Large intestine (tissue), 3 donors: ENCODE measurements around the gene PLOD2. TPM values are rescaled to one million over a fixed set of nuclear protein-coding genes. Genes with fewer than 3 reads are reported as not detected.

Experiments used
- DNase-seq, 2 donors: peaks; one replicate each; pipeline versions ENCODE4 v3.0.0 to v3.0.0-alpha.2; 2013
- H3K27ac ChIP-seq: one replicate; pipeline ENCODE4 v1.5.1; 2013; ENCODE audit warnings: low read length
- H3K27me3 ChIP-seq: 2 replicates; pipeline ENCODE4 v1.6.1; 2013; ENCODE audit warnings: low read length; ENCODE audit not compliant: control insufficient read depth, insufficient read depth
- H3K36me3 ChIP-seq: 2 replicates; pipeline ENCODE4 v1.6.1; 2013; ENCODE audit warnings: low read length; ENCODE audit not compliant: control insufficient read depth, insufficient read depth
- H3K4me1 ChIP-seq: one replicate; pipeline ENCODE4 v1.6.1; 2013; ENCODE audit warnings: low read length; ENCODE audit not compliant: control insufficient read depth, insufficient read depth
- H3K4me3 ChIP-seq: one replicate; pipeline ENCODE4 v1.5.1; 2013; ENCODE audit warnings: low read length
- H3K9me3 ChIP-seq: one replicate; pipeline ENCODE4 v1.6.1; 2013; ENCODE audit warnings: mild to moderate bottlenecking, low read depth, low read length, moderate library complexity; ENCODE audit not compliant: control insufficient read depth
- WGBS: methylation state at CpG from one replicate; pipeline ENCODE4 v1.1.5; 2013; ENCODE audit warnings: low lambda C conversion rate; ENCODE audit not compliant: insufficient coverage; 5-methylcytosine and 5-hydroxymethylcytosine counted together
- polyA plus RNA-seq: library from polyadenylated mRNA; unstranded; fragments of 120-200 nt; gene quantifications from one replicate; pipeline ENCODE4 v1.2.1, GENCODE V29; 2013

The PLOD2 gene
- polyA plus RNA-seq, 1 donor: 92.2 TPM

GRCh38 chr3:146058241-146058640 lies 102.7 kb downstream of the PLOD2 start:
- Histone ChIP-seq H3K4me1 (no peaks in the 10 kb centered on the region), H3K27me3 (no peaks in the 10 kb centered on the region), H3K4me3 (no peak overlapping the region), H3K36me3 (no peaks in the 10 kb centered on the region), H3K9me3 (no peaks in the 10 kb centered on the region), H3K27ac (no peak overlapping the region)
- 80% methylated on average over 1 of the region's 2 CpGs for WGBS
- DNase-seq: no peak

GRCh38 chr3:146052791-146053310 lies 108.1 kb downstream of the PLOD2 start:
- no peaks in the 10 kb centered on the region for H3K9me3 ChIP-seq
- DNase-seq: no peak
- no peak overlapping the region for H3K27ac ChIP-seq
- no peaks in the 10 kb centered on the region for H3K4me1 ChIP-seq
- H3K27me3 ChIP-seq: no peaks in the 10 kb centered on the region
- no peak overlapping the region for H3K4me3 ChIP-seq
- no CpG with 5 or more reads among the region's 6 CpGs for WGBS
- no peaks in the 10 kb centered on the region for H3K36me3 ChIP-seq

- H3K4me1 ChIP-seq: no peaks in the 10 kb centered on the region
- H3K4me3 ChIP-seq: no peak overlapping the region
- H3K27ac ChIP-seq: no peak overlapping the region
- no peaks in the 10 kb centered on the region for H3K27me3 ChIP-seq
- WGBS: 100% methylated on average over 2 of the region's 2 CpGs
- DNase-seq: no peak
- no peaks in the 10 kb centered on the region for H3K9me3 ChIP-seq
- H3K36me3 ChIP-seq: no peaks in the 10 kb centered on the region
Measured at GRCh38 chr3:146052056-146052790, 108.8 kb downstream of the PLOD2 start.

GRCh38 chr3:146050691-146051090 lies 110.3 kb downstream of the PLOD2 start:
- H3K36me3 ChIP-seq: no peaks in the 10 kb centered on the region
- no peak overlapping the region for H3K4me3 ChIP-seq
- H3K27ac ChIP-seq: no peak overlapping the region
- no peaks in the 10 kb centered on the region for H3K4me1 ChIP-seq
- 70% methylated on average over 4 of the region's 5 CpGs for WGBS
- DNase-seq: no peak
- no peaks in the 10 kb centered on the region for H3K27me3 ChIP-seq
- no peaks in the 10 kb centered on the region for H3K9me3 ChIP-seq

- WGBS: no CpG with 5 or more reads among the region's 1 CpG
- H3K4me1 ChIP-seq: no peaks in the 10 kb centered on the region
- H3K36me3 ChIP-seq: no peaks in the 10 kb centered on the region
- H3K4me3 ChIP-seq: no peak overlapping the region
- H3K27ac ChIP-seq: no peak overlapping the region
- no peak for DNase-seq
- H3K9me3 ChIP-seq: no peaks in the 10 kb centered on the region
- H3K27me3 ChIP-seq: no peaks in the 10 kb centered on the region
Measured at GRCh38 chr3:146047485-146047884, 113.5 kb downstream of the PLOD2 start.

GRCh38 chr3:146044046-146044445 lies 116.9 kb downstream of the PLOD2 start:
- H3K4me1 ChIP-seq: no peaks in the 10 kb centered on the region
- no peak overlapping the region for H3K4me3 ChIP-seq
- DNase-seq: no peak
- H3K27ac ChIP-seq: no peak overlapping the region
- no peaks in the 10 kb centered on the region for H3K27me3 ChIP-seq
- H3K36me3 ChIP-seq: no peaks in the 10 kb centered on the region
- no peaks in the 10 kb centered on the region for H3K9me3 ChIP-seq

GRCh38 chr3:146040630-146041029 lies 120.4 kb downstream of the PLOD2 start:
- no peak for DNase-seq
- Histone ChIP-seq H3K4me3 (no peak overlapping the region), H3K27me3 (no peaks in the 10 kb centered on the region), H3K36me3 (no peaks in the 10 kb centered on the region), H3K27ac (no peak overlapping the region), H3K4me1 (no peaks in the 10 kb centered on the region), H3K9me3 (no peaks in the 10 kb centered on the region)

- H3K27me3 ChIP-seq: no peaks in the 10 kb centered on the region
- H3K4me1 ChIP-seq: no peaks in the 10 kb centered on the region
- DNase-seq: no peak
- no peaks in the 10 kb centered on the region for H3K36me3 ChIP-seq
- no peaks in the 10 kb centered on the region for H3K9me3 ChIP-seq
- no peak overlapping the region for H3K27ac ChIP-seq
- no peak overlapping the region for H3K4me3 ChIP-seq
- no CpG with 5 or more reads among the region's 5 CpGs for WGBS
Measured at GRCh38 chr3:146037697-146038096, 123.3 kb downstream of the PLOD2 start.

- Histone ChIP-seq H3K4me1 (no peaks in the 10 kb centered on the region), H3K4me3 (no peak overlapping the region), H3K36me3 (no peaks in the 10 kb centered on the region), H3K27ac (no peak overlapping the region), H3K9me3 (no peaks in the 10 kb centered on the region), H3K27me3 (no peaks in the 10 kb centered on the region)
- no peak for DNase-seq
- WGBS: no CpG with 5 or more reads among the region's 1 CpG
Measured at GRCh38 chr3:146036281-146036680, 124.7 kb downstream of the PLOD2 start.

GRCh38 chr3:146035366-146035765 lies 125.6 kb downstream of the PLOD2 start:
- Histone ChIP-seq H3K9me3 (no peaks in the 10 kb centered on the region), H3K4me3 (no peak overlapping the region), H3K27ac (no peak overlapping the region), H3K36me3 (no peaks in the 10 kb centered on the region), H3K27me3 (no peaks in the 10 kb centered on the region), H3K4me1 (no peaks in the 10 kb centered on the region)
- no CpG with 5 or more reads among the region's 5 CpGs for WGBS
- DNase-seq: no peak

- H3K4me3 ChIP-seq: no peak overlapping the region
- H3K27me3 ChIP-seq: no peaks in the 10 kb centered on the region
- H3K4me1 ChIP-seq: no peaks in the 10 kb centered on the region
- H3K9me3 ChIP-seq: peaks cover 4% of the 10 kb centered on the region
- no peak for DNase-seq
- no peak overlapping the region for H3K27ac ChIP-seq
- H3K36me3 ChIP-seq: no peaks in the 10 kb centered on the region
Measured at GRCh38 chr3:146033950-146034349, 127.0 kb downstream of the PLOD2 start.
